HG03097 (cell line): ENCODE measurements around the gene ZNF385C.

Experiments
- ATAC-seq: cut with Tn5 transposase; IDR thresholded peaks from one replicate; pipeline ENCODE4 v1.9.1; 2021; ENCODE audit not compliant: unreplicated experiment, low FRiP score

The ZNF385C gene

DNA sequence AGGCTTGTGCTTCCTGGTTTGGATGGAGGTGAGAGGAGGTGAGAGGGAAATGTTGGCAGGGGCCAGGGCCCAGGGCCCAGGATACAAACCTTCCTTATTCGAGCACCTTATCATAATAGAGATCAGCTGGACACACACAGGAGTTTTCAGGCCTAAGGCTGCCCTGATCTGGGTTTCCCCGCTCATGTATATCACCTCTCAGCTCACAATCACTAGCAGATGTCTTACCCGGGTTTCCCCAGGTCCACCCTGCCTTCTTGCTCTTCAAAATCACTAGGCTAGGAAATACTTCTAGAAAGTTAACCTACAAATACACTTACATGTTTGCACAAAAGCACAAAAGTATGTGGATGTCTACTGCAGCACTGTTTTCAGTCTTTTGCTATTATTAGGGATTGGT is 28.6 kb upstream of the ZNF385C start:
- no peak for ATAC-seq

- no peak for ATAC-seq
These were observed 27.3 kb upstream of the ZNF385C start for GRCh38 chr17:42125565-42125964.

GRCh38 chr17:42124256-42124655 is 26.0 kb upstream of the ZNF385C start:
- no peak for ATAC-seq

GRCh38 chr17:42122371-42123303 is 24.4 kb upstream of the ZNF385C start, which contains the start of gene HSPB9:
HSPB9 (plus strand) TSS chr17:42122804; CDS start chr17:42122851, 47 bp downstream.
- ATAC-seq = no peak

- ATAC-seq = peak; percentile 62
These were observed 22.8 kb upstream of the ZNF385C start, which contains the start of gene KAT2A for GRCh38 chr17:42120770-42121769. KAT2A (minus strand) TSS chr17:42121367; CDS start chr17:42121304, 63 bp downstream.

- ATAC-seq = no peak
These were observed 22.0 kb upstream of the ZNF385C start for GRCh38 chr17:42120161-42120769.

DNA sequence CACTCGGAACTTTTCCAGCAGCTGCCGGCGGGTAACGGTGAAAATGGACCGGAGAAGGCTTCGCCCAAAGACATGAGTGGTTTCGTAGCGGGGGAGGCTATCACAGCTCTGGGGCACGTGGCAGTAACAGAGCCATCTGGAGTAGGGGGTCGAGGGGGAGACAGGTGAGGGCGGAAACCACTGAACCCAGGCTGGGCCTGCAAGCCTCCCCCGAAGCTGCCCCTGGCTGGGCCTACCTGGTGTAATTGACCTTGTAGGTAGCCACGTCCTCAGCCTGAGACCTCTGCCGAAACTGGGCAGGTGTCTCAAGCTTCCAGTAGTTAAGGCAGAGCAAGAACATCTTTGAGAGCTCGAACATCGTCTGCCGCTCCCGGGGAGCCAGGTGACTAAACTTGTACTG is 21.0 kb upstream of the ZNF385C start:
- no peak for ATAC-seq

- ATAC-seq = no peak
These were observed 20.3 kb upstream of the ZNF385C start for GRCh38 chr17:42118545-42118944.

- no peak for ATAC-seq
These were observed 19.8 kb upstream of the ZNF385C start for GRCh38 chr17:42118126-42118510.

GRCh38 chr17:42117397-42118125 is 19.3 kb upstream of the ZNF385C start:
- no peak for ATAC-seq

DNA sequence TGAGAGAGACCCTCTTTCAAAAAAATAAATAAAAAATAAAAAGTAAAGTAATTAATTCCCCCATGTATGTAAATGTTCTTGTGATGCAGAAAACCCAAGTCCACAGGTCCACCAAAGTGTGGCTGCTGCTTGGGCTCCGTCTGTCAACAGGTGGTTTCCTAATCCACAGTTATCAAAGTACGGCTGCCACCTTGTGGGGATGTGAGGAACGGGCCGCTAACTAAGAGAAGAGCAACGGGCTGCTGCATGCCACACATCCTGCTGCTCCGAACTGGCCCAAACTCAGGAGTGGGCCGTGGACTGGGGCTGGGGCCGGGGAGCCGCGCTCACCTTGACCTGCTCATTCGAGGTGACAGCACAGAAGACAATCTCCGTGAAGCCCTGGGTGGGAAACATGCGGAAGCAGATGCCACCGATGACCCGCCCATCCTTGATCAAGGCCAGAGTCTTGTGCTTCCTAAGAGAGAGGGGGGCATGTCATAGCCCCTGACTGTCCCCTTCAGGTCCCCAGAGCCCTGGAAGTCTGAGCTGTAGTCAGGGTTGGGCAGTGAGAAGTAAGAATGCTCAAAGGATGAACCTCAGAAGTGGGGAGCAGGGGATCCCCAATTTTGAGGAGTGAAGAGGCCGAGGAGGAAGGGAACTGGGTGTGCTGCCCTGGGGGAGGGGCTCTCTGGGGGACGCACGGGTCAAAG is 18.6 kb upstream of the ZNF385C start:
- ATAC-seq = peak; percentile 36

DNA sequence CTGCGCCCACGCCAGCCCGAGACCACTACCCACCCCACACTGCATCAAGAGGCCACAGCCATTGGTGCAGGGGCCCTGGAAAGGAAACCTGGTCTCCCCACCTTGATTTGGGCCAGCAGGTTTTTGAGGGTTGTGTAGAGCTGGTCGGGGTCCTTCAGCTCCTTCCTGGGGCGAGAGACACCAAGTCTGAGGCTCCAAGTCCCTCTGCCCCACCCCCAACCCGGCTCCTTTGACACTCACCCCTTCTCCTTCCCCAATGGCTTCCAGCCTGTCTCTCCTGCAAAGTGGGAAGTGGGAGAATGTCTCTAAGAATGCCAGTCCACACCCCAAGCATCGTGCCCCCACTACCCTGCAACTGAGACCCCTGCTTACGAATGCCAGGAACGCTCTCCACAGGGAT is 15.8 kb upstream of the ZNF385C start:
- ATAC-seq = no peak

DNA sequence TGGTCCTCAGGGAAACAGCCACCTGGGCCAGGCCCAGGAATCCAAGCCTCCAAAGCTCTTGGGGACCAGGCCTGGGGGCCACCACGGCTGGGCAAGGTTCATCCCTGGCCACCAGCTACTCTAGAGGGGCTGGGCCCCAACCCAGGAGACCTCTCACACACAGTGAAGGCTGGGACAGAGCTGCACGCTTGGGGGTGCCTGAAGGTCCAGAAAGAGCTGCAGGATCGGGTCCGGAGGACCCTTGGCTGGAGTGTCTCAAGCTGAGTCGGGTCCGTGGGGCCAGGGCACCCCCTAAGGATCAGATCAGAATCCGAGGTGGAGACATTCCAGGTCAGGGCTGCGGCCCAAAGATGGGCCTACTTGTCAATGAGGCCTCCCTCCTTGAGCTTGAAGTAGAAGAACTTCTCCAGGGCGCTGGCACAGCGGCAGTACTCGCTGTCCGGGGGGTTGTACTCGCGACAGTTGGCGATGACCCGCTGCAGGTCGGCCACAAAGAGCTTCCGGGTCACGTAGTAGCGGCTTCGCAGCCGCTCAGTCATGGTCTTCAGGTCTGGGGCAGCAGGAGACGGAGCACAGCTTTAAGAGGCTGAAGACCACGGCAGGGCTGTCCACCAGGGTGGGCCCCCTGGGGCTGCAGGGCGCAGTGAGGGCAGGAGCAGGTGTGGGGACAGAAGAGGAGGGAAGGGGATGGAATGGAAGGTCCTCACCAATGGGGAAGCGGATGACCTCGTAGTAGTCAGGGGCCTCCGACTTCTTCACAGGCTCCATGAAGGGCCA is 15.2 kb upstream of the ZNF385C start:
- ATAC-seq = no peak

- peak; percentile 47 for ATAC-seq
These were observed 14.4 kb upstream of the ZNF385C start, which contains the start of gene DHX58 for GRCh38 chr17:42112552-42113176. DHX58 (minus strand) TSS chr17:42112714; CDS start chr17:42111892, 822 bp downstream.

DNA sequence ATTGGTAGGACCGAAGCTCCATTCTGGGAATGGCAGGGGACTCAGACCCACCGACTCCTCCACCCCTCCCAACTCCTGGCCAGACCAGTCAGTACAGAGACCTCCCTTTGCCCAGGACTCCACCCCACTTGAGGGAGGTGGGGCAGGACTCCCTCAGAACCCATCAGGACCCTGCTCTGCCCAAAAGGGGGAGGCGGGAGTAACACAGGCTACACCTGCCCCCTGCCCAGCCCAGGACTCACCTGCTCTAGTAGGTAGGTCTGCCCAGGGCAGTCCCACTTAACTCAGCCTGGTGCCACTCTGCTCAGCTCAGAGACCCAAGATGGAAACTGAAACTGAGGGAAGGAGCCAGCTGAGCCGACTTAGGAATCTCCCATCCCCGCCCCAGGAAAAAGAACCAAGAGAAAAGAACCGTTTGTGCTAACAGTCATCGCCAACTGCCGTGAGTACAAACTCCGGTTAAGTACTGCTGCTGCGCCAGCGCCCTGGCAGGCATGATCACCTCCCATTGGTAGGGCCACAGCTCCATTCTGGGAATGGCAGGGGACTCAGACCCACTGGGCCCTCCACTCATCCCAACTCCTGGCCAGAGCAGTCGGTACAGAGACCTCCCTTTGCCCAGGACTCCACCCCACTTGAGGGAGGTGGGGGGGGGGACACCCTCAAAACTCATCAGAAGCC is 13.7 kb upstream of the ZNF385C start:
- ATAC-seq = no peak

GRCh38 chr17:42111265-42111636 is 13.0 kb upstream of the ZNF385C start:
- no peak for ATAC-seq
